Activated T-cell treated with anti-CD3 and anti-CD28 coated beads, Interleukin-2, amount 50 U/mL, for 24 hours (primary cell): Measurements from ENCODE around the gene CFAP53.

Source experiments
- DNase-seq: peaks from one replicate; pipeline ENCODE4 v3.0.0-alpha.2; 2020
- H3K27ac Mint-ChIP-seq: 2 replicates; pipeline ENCODE4 v1.8.0; 2020; ENCODE audit warnings: mild to moderate bottlenecking, mixed read lengths
- H3K27me3 Mint-ChIP-seq: 2 replicates; pipeline ENCODE4 v1.8.0; 2020; ENCODE audit warnings: mixed read lengths
- H3K36me3 Mint-ChIP-seq: 2 replicates; pipeline ENCODE4 v1.8.0; 2020; ENCODE audit warnings: low read depth, mixed read lengths
- H3K4me1 Mint-ChIP-seq: 2 replicates; pipeline ENCODE4 v1.8.0; 2020; ENCODE audit warnings: low read depth, mixed read lengths
- H3K4me3 Mint-ChIP-seq: 2 replicates; pipeline ENCODE4 v1.8.0; 2020; ENCODE audit warnings: mild to moderate bottlenecking, moderate library complexity, mixed read lengths
- H3K9me3 Mint-ChIP-seq: 2 replicates; pipeline ENCODE4 v1.8.0; 2020; ENCODE audit warnings: mixed read lengths

The CFAP53 gene

GRCh38 chr18:50181590-50181989 lies 84.7 kb downstream of the CFAP53 start:
- Mint-ChIP-seq H3K4me3 (no peak overlapping the region), H3K9me3 (no peaks in the 10 kb centered on the region), H3K27me3 (peaks cover 43% of the 10 kb centered on the region), H3K36me3 (no peaks in the 10 kb centered on the region), H3K27ac (no peak overlapping the region), H3K4me1 (no peaks in the 10 kb centered on the region)
- no peak for DNase-seq

DNA sequence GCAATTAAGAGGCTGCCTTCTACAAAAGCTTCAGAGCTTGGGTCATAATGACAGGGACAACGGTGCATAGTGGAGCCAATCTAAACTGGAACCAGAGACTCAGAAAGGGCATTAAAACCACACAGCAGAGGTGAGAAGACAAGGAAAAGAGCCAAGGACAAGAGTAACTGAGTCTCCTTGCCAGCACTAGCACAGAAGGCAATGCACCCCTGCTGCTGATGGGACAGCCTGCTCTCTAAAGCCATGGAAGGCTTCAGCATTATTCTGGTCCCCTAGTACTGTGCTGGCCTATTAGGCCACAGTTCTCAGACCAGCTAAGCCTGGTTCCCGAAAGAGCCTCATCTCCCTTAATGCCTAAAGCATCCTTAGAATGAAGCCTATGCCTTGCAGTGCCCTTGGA lies 86.8 kb downstream of the CFAP53 start:
- Mint-ChIP-seq H3K4me1 (no peaks in the 10 kb centered on the region), H3K9me3 (no peaks in the 10 kb centered on the region), H3K36me3 (no peaks in the 10 kb centered on the region), H3K4me3 (no peak overlapping the region), H3K27ac (no peak overlapping the region), H3K27me3 (peaks cover 53% of the 10 kb centered on the region)
- DNase-seq: no peak

GRCh38 chr18:50177294-50177992 lies 88.9 kb downstream of the CFAP53 start:
- H3K4me3 Mint-ChIP-seq: no peak overlapping the region
- DNase-seq: no peak
- peaks cover 1% of the 10 kb centered on the region for H3K4me1 Mint-ChIP-seq
- H3K27ac Mint-ChIP-seq: no peak overlapping the region
- no peaks in the 10 kb centered on the region for H3K9me3 Mint-ChIP-seq
- H3K36me3 Mint-ChIP-seq: no peaks in the 10 kb centered on the region
- peaks cover 52% of the 10 kb centered on the region for H3K27me3 Mint-ChIP-seq
